ENCODE data around the gene MLN.

- TF ChIP-seq CTCF (IDR thresholded peaks at IDR 0.05), result no peak
- no peak for TF ChIP-seq POLR2A (IDR thresholded peaks at IDR 0.05)
Observed at GRCh38 chr6:33813990-33814985, 10.5 kb upstream of the MLN start.

Data from thyroid gland (tissue), 4 donors.